Measurements from ENCODE around the gene RAB11FIP5. TPM values are rescaled to one million over a fixed set of nuclear protein-coding genes. Genes with fewer than 3 reads are reported as not detected.
A peak's percentile ranks its signal among the peaks of the same experiment; 100 is the strongest.

Gene RAB11FIP5
- total and polyA plus RNA-seq, 8 donors: 4.7 to 39.1 (median 13.4) TPM

DNA sequence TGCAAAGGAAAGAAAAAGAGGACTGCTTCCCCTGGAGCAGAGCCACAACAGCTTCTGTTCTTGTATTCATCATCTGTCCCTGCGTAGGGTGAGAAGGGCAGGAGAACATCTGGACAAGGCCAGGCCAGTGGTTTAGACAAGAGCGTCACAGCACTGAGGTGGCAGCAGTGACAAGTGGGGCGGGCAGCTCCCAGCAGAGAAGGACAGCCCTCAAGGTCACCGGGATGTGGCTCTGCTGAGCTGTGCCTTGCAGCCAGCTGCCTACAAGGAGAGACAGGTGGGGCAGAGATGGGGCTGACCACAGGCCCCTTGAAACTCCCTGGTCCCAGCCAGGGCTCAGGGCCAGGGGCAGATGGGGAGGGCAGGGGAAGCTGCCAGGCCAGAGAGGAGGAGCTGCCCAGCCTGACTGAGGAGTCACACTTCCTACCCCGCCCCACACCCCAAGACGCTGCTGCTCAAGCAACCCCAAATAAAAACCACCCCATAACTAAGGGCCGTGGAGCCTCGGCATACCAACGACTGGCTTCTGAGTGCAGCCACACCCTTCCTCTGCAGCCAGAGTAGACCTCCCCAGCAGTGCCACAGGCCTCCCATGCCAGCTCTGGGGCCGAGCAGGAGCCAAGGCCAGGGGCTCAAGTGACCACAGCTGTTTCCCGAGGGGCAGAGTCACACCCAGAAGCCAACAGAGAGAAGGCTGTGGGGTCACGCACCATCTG, 5.4 kb downstream of the RAB11FIP5 start:
- 51 to 71% (median 54%) methylated on average over 5 to 12 of the region's 12 CpGs for WGBS, 5 donors
- no peak for TF ChIP-seq EP300 (IDR thresholded peaks at IDR 0.05)
- TF ChIP-seq, protein P1, sequence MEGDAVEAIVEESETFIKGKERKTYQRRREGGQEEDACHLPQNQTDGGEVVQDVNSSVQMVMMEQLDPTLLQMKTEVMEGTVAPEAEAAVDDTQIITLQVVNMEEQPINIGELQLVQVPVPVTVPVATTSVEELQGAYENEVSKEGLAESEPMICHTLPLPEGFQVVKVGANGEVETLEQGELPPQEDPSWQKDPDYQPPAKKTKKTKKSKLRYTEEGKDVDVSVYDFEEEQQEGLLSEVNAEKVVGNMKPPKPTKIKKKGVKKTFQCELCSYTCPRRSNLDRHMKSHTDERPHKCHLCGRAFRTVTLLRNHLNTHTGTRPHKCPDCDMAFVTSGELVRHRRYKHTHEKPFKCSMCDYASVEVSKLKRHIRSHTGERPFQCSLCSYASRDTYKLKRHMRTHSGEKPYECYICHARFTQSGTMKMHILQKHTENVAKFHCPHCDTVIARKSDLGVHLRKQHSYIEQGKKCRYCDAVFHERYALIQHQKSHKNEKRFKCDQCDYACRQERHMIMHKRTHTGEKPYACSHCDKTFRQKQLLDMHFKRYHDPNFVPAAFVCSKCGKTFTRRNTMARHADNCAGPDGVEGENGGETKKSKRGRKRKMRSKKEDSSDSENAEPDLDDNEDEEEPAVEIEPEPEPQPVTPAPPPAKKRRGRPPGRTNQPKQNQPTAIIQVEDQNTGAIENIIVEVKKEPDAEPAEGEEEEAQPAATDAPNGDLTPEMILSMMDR (IDR thresholded peaks at IDR 0.05): no peak
- no peak for TF ChIP-seq POLR2AphosphoS5 (IDR thresholded peaks at IDR 0.05)
- TF ChIP-seq POLR2A (IDR thresholded peaks at IDR 0.05): no peak
- H3K4me1 ChIP-seq: peaks cover 42 to 85% (median 55%) of the 10 kb centered on the region in 4 donors
- intact Hi-C loops (cut with DNase I; ENCODE audit: low total_unique reads): no loop called here
- H3K4me3 ChIP-seq: no peak overlapping the region
- peaks cover 0 to 5% (median 0%) of the 10 kb centered on the region in 4 donors for H3K36me3 ChIP-seq
- H3K27ac ChIP-seq: peak overlapping the region in 1 of 5 donors; percentile 16
- no peaks in the 10 kb centered on the region for H3K9me3 ChIP-seq
- H3K27me3 ChIP-seq: peaks cover 0 to 11% (median 0%) of the 10 kb centered on the region in 3 donors
- DNase-seq: peak in 1 of 2 donors; percentile 38

DNA sequence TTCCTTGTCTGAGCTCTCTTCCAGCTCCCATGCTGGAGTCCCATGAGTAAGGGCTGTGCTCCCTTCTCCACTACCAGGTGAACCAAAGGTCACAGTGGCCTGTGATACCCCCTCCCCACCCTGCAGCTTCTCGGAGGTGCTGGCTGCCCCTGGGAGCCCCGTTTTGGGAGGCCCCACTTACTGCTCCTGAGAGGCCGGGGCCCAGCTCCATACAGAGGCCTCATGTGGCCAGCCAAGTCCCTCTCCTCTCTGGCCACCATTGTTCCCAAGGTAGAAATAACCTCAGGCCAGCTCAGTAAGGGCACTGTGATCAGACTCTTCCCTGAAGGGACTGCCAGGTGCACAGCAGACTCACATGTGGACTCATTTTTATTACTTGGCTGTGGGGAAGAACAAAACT, 6.0 kb downstream of the RAB11FIP5 start:
- intact Hi-C loops (cut with DNase I; ENCODE audit: low total_unique reads): no loop called here
- WGBS, 5 donors: 72 to 93% (median 91%) methylated on average over 3 of the region's 3 CpGs
- Histone ChIP-seq H3K27me3 (peaks cover 0 to 6% (median 0%) of the 10 kb centered on the region in 3 donors), H3K4me1 (peaks cover 36 to 84% (median 50%) of the 10 kb centered on the region in 4 donors), H3K36me3 (peaks cover 0 to 5% (median 0%) of the 10 kb centered on the region in 4 donors), H3K9me3 (no peaks in the 10 kb centered on the region), H3K27ac (no peak overlapping the region), H3K4me3 (no peak overlapping the region)
- DNase-seq: no peak
- no peak for TF ChIP-seq POLR2A (IDR thresholded peaks at IDR 0.05)
- TF ChIP-seq POLR2AphosphoS5 (IDR thresholded peaks at IDR 0.05): no peak
- TF ChIP-seq, protein P1 (IDR thresholded peaks at IDR 0.05): no peak
- TF ChIP-seq EP300 (IDR thresholded peaks at IDR 0.05): no peak

DNA sequence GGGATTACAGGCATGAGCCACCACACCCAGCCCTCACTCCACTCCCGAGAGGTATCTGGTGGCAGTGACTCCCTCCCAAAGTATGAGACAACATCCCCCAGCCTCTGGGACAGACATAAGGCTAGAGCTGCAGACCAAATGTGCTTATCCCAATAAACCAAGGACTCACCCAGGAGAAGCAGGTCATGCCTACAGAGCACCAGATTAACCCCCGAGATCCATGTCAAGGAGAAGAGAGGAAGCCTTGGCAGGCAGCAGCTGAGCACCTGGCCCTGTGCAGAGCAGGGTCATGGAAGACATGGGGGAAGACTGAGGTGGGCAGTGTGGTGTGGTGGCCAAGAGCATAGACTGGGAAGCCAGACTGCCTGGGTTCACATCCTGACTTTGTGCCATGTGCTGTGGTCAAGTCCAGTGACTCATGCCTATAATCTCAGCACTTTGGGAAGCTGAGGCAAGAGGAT, 7.2 kb downstream of the RAB11FIP5 start:
- 60 to 100% (median 96%) methylated on average over 1 to 2 of the region's 2 CpGs for WGBS, 5 donors
- peaks cover 24 to 71% (median 38%) of the 10 kb centered on the region in 4 donors for H3K4me1 ChIP-seq
- intact Hi-C loops (cut with DNase I; ENCODE audit: low total_unique reads): no loop called here
- H3K9me3 ChIP-seq: no peaks in the 10 kb centered on the region
- TF ChIP-seq POLR2AphosphoS5 (IDR thresholded peaks at IDR 0.05) (no peak), EP300 (IDR thresholded peaks at IDR 0.05) (no peak), POLR2A (IDR thresholded peaks at IDR 0.05) (no peak)
- TF ChIP-seq, protein P1 (IDR thresholded peaks at IDR 0.05): no peak
- DNase-seq: no peak
- H3K36me3 ChIP-seq: peaks cover 0 to 5% (median 0%) of the 10 kb centered on the region in 4 donors
- no peak overlapping the region for H3K4me3 ChIP-seq
- H3K27ac ChIP-seq: no peak overlapping the region
- no peaks in the 10 kb centered on the region for H3K27me3 ChIP-seq

DNA sequence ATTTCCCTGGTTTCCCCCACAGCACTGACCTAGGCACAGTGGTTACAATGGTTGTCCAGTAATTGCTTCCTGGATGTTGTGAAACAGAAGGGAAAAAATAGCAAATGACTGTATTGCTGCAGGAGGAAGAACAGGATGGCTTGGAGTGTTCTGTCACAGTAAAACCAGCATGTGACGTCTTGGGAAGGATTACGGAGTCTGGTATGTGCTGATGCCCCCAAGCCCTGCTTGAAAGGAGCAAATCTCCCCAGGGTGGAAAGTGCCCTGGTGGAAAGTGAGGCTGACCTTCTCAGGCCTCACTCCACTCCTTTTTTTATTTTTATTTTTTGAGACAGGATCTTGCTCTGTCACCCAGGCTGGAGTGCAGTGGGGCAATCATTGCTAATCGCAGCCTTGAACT, 7.8 kb downstream of the RAB11FIP5 start:
- no peaks in the 10 kb centered on the region for H3K9me3 ChIP-seq
- no peak overlapping the region for H3K27ac ChIP-seq
- H3K36me3 ChIP-seq: peaks cover 0 to 5% (median 0%) of the 10 kb centered on the region in 4 donors
- H3K4me1 ChIP-seq: peaks cover 18 to 65% (median 32%) of the 10 kb centered on the region in 4 donors
- WGBS, 5 donors: 92 to 99% (median 95%) methylated on average over 3 of the region's 3 CpGs
- no peak overlapping the region for H3K4me3 ChIP-seq
- DNase-seq: no peak
- H3K27me3 ChIP-seq: no peaks in the 10 kb centered on the region
- TF ChIP-seq POLR2A (IDR thresholded peaks at IDR 0.05) (no peak), EP300 (IDR thresholded peaks at IDR 0.05) (no peak), POLR2AphosphoS5 (IDR thresholded peaks at IDR 0.05) (no peak)
- TF ChIP-seq, protein P1 (IDR thresholded peaks at IDR 0.05): no peak
- intact Hi-C loops (cut with DNase I; ENCODE audit: low total_unique reads): no loop called here

Data from stomach (tissue), 9 donors.